ENCODE measurements around the gene NOD2. TPM values are rescaled to one million over a fixed set of nuclear protein-coding genes. Genes with fewer than 3 reads are reported as not detected.
A peak's percentile ranks its signal among the peaks of the same experiment; 100 is the strongest.

Gene NOD2
- total RNA-seq, 1 experiment from 2014 or later: 0.17 TPM

DNA sequence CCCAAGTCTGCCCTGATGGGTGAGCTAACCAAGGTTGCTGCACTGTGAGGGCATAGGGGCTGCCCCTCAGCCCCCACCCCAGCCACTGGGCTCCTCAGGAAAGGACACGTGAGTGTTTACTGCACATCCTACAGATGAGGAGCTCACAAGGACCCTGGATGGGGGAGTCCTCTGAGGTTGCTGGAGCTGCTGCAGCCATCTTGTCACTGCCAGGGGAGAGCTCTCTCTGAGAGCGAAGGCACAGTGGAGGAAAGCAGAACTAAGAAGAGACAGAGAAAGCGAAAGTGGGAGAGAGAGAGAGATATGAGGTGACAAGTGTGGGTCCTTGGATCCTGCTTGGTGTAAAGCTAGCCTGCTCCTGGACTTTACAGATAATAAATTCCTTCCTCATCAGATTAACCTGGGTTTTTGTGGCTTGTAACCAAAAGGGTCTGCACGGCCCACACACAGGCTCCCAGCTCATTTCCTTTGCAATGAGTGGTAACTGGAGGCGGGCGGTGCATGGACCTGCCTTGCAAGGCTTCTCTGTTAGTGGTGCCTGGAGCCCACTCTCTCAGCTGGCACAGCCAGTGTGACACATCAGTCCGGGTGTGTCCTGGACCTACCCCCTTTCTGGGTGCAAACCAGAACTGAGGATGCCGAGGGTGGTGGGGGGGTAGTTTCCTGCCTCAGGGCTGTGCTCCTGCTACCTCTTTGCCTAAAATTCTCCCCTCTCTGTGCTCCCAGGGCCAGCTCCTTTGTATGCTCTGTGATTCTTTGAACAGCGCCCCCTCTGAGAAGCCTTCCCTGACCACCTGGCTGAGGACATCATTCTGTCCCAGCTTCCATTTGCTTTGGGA, 26.5 kb upstream of the NOD2 start:
- H4K20me1 ChIP-seq (ENCODE audit: control insufficient read depth, insufficient read depth, insufficient read length): no peaks in the 10 kb centered on the region
- no peak overlapping the region for H3K9ac ChIP-seq (ENCODE audit: extremely low read depth, insufficient read length, low read length)
- no peak overlapping the region for H2BK20ac ChIP-seq (ENCODE audit: low read depth, low read length, poor library complexity, severe bottlenecking)
- no peaks in the 10 kb centered on the region for H3K27me3 ChIP-seq (ENCODE audit: insufficient read depth, low read length)
- peaks cover 7% of the 10 kb centered on the region for H3K23me2 ChIP-seq (ENCODE audit: insufficient read length, low read depth, low read length, poor library complexity, severe bottlenecking)
- TF ChIP-seq, protein P1, sequence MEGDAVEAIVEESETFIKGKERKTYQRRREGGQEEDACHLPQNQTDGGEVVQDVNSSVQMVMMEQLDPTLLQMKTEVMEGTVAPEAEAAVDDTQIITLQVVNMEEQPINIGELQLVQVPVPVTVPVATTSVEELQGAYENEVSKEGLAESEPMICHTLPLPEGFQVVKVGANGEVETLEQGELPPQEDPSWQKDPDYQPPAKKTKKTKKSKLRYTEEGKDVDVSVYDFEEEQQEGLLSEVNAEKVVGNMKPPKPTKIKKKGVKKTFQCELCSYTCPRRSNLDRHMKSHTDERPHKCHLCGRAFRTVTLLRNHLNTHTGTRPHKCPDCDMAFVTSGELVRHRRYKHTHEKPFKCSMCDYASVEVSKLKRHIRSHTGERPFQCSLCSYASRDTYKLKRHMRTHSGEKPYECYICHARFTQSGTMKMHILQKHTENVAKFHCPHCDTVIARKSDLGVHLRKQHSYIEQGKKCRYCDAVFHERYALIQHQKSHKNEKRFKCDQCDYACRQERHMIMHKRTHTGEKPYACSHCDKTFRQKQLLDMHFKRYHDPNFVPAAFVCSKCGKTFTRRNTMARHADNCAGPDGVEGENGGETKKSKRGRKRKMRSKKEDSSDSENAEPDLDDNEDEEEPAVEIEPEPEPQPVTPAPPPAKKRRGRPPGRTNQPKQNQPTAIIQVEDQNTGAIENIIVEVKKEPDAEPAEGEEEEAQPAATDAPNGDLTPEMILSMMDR (conservative IDR thresholded peaks at IDR 0.05): peak; percentile 40; the same call in 2 of the 3 replicates
- peaks cover 13% of the 10 kb centered on the region for H3K27me3 Mint-ChIP-seq (ENCODE audit: low read depth)
- no peak overlapping the region for H2BK5ac ChIP-seq (ENCODE audit: insufficient read length, low read length)
- peaks cover 1% of the 10 kb centered on the region for H3K9me3 ChIP-seq (ENCODE audit: control insufficient read depth, low read depth, low read length)
- no peak overlapping the region for H3K27ac ChIP-seq (ENCODE audit: insufficient read length, low read depth, low read length)
- H3K56ac ChIP-seq (ENCODE audit: insufficient read length, low read depth, low read length): no peak overlapping the region
- H2AK5ac ChIP-seq (ENCODE audit: insufficient read length, low read length): no peak overlapping the region
- H4K5ac ChIP-seq (ENCODE audit: insufficient read length, low read depth, low read length): no peak overlapping the region
- no peak overlapping the region for H3T11ph ChIP-seq (ENCODE audit: low read length)
- H2BK15ac ChIP-seq (ENCODE audit: low read depth, low read length): no peak overlapping the region
- H2AFZ ChIP-seq (ENCODE audit: low read length): no peak overlapping the region
- H3K4ac ChIP-seq (ENCODE audit: low read depth, low read length): no peak overlapping the region
- WGBS (ENCODE audit: extremely low coverage, insufficient read length, low lambda C conversion rate): no CpG with 5 or more reads among the region's 9 CpGs
- no peak overlapping the region for H3K14ac ChIP-seq (ENCODE audit: insufficient read depth, low read length)
- no peak overlapping the region for H3K4me3 Mint-ChIP-seq
- no peaks in the 10 kb centered on the region for H3K79me1 ChIP-seq (ENCODE audit: insufficient read depth, low read depth, low read length, poor library complexity, severe bottlenecking)
- H4K91ac ChIP-seq (ENCODE audit: insufficient read length, low read depth, low read length): no peak overlapping the region
- peaks cover 5 to 10% (median 7%) of the 10 kb centered on the region in 3 experiments for H3K36me3 Mint-ChIP-seq (ENCODE audit: insufficient read depth in 1 of 3, low read depth in 3 of 3)
- no peak overlapping the region for H2BK120ac ChIP-seq (ENCODE audit: low read depth, low read length, poor library complexity, severe bottlenecking)
- H3K23ac ChIP-seq (ENCODE audit: insufficient read length, low read depth, low read length): no peak overlapping the region
- H3K79me2 ChIP-seq (ENCODE audit: insufficient read depth, low read length): no peaks in the 10 kb centered on the region
- H3K27ac Mint-ChIP-seq: no peak overlapping the region; a peak in 2 of 7 replicates
- H3K4me1 Mint-ChIP-seq: peaks cover 7 to 20% of the 10 kb centered on the region in 2 experiments; a peak in 3 of 4 replicates
- peak; percentile 69 for DNase-seq
- peaks cover 13% of the 10 kb centered on the region in 2 experiments for H3K9me3 Mint-ChIP-seq
- H4K8ac ChIP-seq (replicated peaks; ENCODE audit: insufficient read length, low read depth, low read length): no peak overlapping the region
- H2BK12ac ChIP-seq (ENCODE audit: insufficient read length, low read depth, low read length): no peak overlapping the region
- H3K4me1 ChIP-seq (ENCODE audit: insufficient read depth, low read length): no peaks in the 10 kb centered on the region
- no peak overlapping the region for H3K18ac ChIP-seq (ENCODE audit: insufficient read length, low read depth, low read length)
- H3K4me2 ChIP-seq (ENCODE audit: insufficient read depth, insufficient read length, low read length): no peak overlapping the region

Measured in H9 (cell line).